HepG2 (cell line): ENCODE measurements around the gene SIRT7. TPM values are rescaled to one million over a fixed set of nuclear protein-coding genes. Genes with fewer than 3 reads are reported as not detected.

ENCODE experiments used
- BORCS8-MEF2B ChIP-seq: sonication (generic); formaldehyde crosslinking; IDR thresholded peaks from 2 replicates; pipeline ENCODE4 v1.8.0; 2022; ENCODE audit warnings: mild to moderate bottlenecking, missing genetic modification reagents
- FOXK2 ChIP-seq: fragments of 450-650 bp; IDR thresholded peaks from 2 replicates; pipeline ENCODE4 v1.6.1; 2016
- IRF2 ChIP-seq: IDR thresholded peaks from 2 replicates; pipeline ENCODE4 v1.6.1; 2018; ENCODE audit warnings: missing genetic modification reagents, missing compliant biosample characterization
- KDM4B ChIP-seq: sonication (generic); formaldehyde crosslinking; IDR thresholded peaks from 2 replicates; pipeline ENCODE4 v1.4.0; 2020; ENCODE audit warnings: missing genetic modification reagents
- KLF15 ChIP-seq: sonication (generic); formaldehyde crosslinking; IDR thresholded peaks from 2 replicates; pipeline ENCODE4 v1.8.1; 2023; ENCODE audit warnings: borderline replicate concordance, mild to moderate bottlenecking, inconsistent platforms, missing genetic modification reagents, mixed read lengths
- MXD4 ChIP-seq: IDR thresholded peaks from 2 replicates; pipeline ENCODE4 v1.6.1; 2016; ENCODE audit warnings: mild to moderate bottlenecking, missing biosample characterization, missing genetic modification reagents
- NCOA1 ChIP-seq: sonication (generic); formaldehyde crosslinking; IDR thresholded peaks from 2 replicates; pipeline ENCODE4 v1.9.0; 2021; ENCODE audit warnings: missing genetic modification reagents
- NR2F6 ChIP-seq, 2 experiments: IDR thresholded peaks; 2 replicates each; pipeline ENCODE4 v1.6.1; 2016; ENCODE audit warnings: antibody characterized with exemption in 1 of 2, mild to moderate bottlenecking in 1 of 2
- PCBP2 ChIP-seq: fragments of 200-400 bp; formaldehyde crosslinking; optimal IDR thresholded peaks from 2 replicates; pipeline ENCODE3; 2018; ENCODE audit warnings: low read length, low read depth; ENCODE audit not compliant: poor library complexity, severe bottlenecking
- POLR2A ChIP-seq, 2 experiments: IDR thresholded peaks; 2 replicates each; pipeline ENCODE4 v1.6.1; 2011; ENCODE audit warnings: low read depth in 2 of 2, low read length in 2 of 2, mild to moderate bottlenecking in 1 of 2, moderate library complexity in 1 of 2; ENCODE audit not compliant: insufficient read depth in 1 of 2
- RBFOX2 ChIP-seq: fragments of 200-400 bp; formaldehyde crosslinking; IDR thresholded peaks from 2 replicates; pipeline ENCODE4 v1.6.1; 2017; ENCODE audit warnings: low read depth, mild to moderate bottlenecking, low read length
- TARDBP ChIP-seq: sonication (generic); formaldehyde crosslinking; IDR thresholded peaks from 2 replicates; pipeline ENCODE4 v1.8.0; 2022; ENCODE audit warnings: mild to moderate bottlenecking, missing genetic modification reagents
- THAP11 ChIP-seq: IDR thresholded peaks from 2 replicates; pipeline ENCODE4 v1.6.1; 2016; ENCODE audit warnings: missing biosample characterization, missing genetic modification reagents
- WIZ ChIP-seq: sonication (generic); formaldehyde crosslinking; IDR thresholded peaks from 2 replicates; pipeline ENCODE4 v1.5.1; 2020; ENCODE audit warnings: mild to moderate bottlenecking, missing genetic modification reagents
- ZNF329 ChIP-seq: sonication (generic); formaldehyde crosslinking; IDR thresholded peaks from 2 replicates; pipeline ENCODE4 v1.9.0; 2021; ENCODE audit warnings: low read depth, mild to moderate bottlenecking, missing genetic modification reagents
- ZNF746 ChIP-seq: sonication (generic); formaldehyde crosslinking; IDR thresholded peaks from 2 replicates; pipeline ENCODE4 v1.8.0; 2022; ENCODE audit warnings: mild to moderate bottlenecking, missing genetic modification reagents
- ZNF773 ChIP-seq: sonication (generic); formaldehyde crosslinking; IDR thresholded peaks from 2 replicates; pipeline ENCODE4 v1.4.0; 2020; ENCODE audit warnings: missing genetic modification reagents, borderline replicate concordance
- ZNF788 ChIP-seq: sonication (generic); formaldehyde crosslinking; IDR thresholded peaks from 2 replicates; pipeline ENCODE4 v1.5.0; 2020; ENCODE audit warnings: mild to moderate bottlenecking, missing genetic modification reagents, borderline replicate concordance
- polyA plus RNA-seq, 8 experiments: library from polyadenylated mRNA; depleted of rRNA in 3 of 8; stranded (reverse) in 7 of 8; unstranded in 1 of 8; fragments of >200 nt; fragmentation: Illumina TruSeq in 4 of 8; extraction: Trizol in 4 of 8; gene quantifications; 2 replicates each; pipeline versions ENCODE4 v1.2.1 to v1.2.3, GENCODE V29; 2011 to 2016; ENCODE audit warnings: low read depth in 4 of 8, missing spikeins in 1 of 8, mixed read lengths in 1 of 8; ENCODE audit not compliant: insufficient read depth in 1 of 8
- total RNA-seq, 5 experiments: library from RNA; depleted of rRNA; stranded (reverse); fragments of >200 nt; fragmentation: Illumina TruSeq; extraction: Trizol; gene quantifications; 2 replicates each; pipeline ENCODE4 v1.2.3, GENCODE V29; 2016; ENCODE audit warnings: low read depth in 1 of 5
- TF ChIP-seq, protein P1 (sequence below): sonication (generic); formaldehyde crosslinking; IDR thresholded peaks from 2 replicates; pipeline ENCODE4 v1.5.1; 2020; ENCODE audit warnings: missing genetic modification reagents, mild to moderate bottlenecking, borderline replicate concordance
- TF ChIP-seq, protein P2 (sequence below): sonication (generic); formaldehyde crosslinking; IDR thresholded peaks from 2 replicates; pipeline ENCODE4 v1.5.0; 2020; ENCODE audit warnings: mild to moderate bottlenecking, low read depth, missing genetic modification reagents, borderline replicate concordance
- TF ChIP-seq, protein P3 (sequence below): sonication (generic); formaldehyde crosslinking; IDR thresholded peaks from 2 replicates; pipeline ENCODE4 v1.8.0; 2022; ENCODE audit warnings: mild to moderate bottlenecking, missing genetic modification reagents, moderate library complexity
- TF ChIP-seq, protein P4 (sequence below): IDR thresholded peaks from 2 replicates; pipeline ENCODE4 v1.6.1; 2016; ENCODE audit warnings: missing compliant biosample characterization, missing genetic modification reagents, borderline replicate concordance
- TF ChIP-seq, protein P5 (sequence below): sonication (generic); formaldehyde crosslinking; IDR thresholded peaks from 2 replicates; pipeline ENCODE4 v1.4.0; 2020; ENCODE audit warnings: mild to moderate bottlenecking, low read depth, missing genetic modification reagents

The SIRT7 gene
- total and polyA plus RNA-seq, 2 of the 13 experiments (the other 11 are each of a cell fraction or from before 2014, with no cell fraction given), result 8.3 to 24.8 TPM

DNA sequence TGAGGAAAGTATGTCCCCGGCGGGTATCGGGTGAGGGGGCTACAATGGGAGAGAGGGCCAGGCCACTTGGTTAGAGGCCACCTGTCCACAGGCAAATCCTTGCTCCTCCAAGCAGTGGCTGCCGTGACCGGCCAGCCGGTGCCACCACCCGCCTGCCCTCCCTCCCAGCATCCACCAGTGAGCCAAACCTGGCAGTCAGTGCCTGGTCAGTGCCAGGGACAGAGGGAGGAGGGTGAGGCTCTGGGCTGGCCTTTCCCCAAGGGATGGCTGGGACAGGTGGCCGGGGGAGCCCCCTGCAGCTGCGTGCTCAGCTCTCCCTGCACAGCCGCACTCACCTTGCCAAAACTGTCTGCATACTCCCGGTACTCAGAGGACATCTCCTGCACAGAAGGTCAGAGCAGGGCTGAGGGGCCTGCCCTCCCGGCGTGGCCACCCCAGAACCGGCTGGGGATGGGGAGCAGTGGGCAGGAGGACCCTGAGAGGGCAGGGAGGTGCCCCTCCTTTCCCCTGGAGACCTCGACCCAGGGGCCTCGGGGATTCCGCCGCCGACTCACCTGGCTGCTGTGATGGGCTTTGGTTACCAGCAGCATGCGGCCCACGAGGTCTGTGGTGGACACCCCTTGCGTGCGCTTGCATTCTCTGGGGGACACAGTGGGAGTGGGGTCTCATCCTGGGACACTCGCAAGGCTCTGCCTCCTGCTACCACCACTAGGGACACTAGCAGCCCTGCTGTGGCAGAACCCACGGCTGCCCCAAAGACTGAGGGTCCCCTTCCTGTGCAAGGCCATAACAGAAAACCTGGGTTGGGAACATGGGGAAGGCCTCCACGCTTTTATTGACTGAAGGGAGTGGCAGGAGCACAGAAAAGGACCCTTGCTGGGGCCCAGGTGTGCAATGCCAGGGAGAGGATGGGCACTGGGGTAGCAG, 10.5 kb downstream of the SIRT7 start (continued):
- TF ChIP-seq, protein P1, sequence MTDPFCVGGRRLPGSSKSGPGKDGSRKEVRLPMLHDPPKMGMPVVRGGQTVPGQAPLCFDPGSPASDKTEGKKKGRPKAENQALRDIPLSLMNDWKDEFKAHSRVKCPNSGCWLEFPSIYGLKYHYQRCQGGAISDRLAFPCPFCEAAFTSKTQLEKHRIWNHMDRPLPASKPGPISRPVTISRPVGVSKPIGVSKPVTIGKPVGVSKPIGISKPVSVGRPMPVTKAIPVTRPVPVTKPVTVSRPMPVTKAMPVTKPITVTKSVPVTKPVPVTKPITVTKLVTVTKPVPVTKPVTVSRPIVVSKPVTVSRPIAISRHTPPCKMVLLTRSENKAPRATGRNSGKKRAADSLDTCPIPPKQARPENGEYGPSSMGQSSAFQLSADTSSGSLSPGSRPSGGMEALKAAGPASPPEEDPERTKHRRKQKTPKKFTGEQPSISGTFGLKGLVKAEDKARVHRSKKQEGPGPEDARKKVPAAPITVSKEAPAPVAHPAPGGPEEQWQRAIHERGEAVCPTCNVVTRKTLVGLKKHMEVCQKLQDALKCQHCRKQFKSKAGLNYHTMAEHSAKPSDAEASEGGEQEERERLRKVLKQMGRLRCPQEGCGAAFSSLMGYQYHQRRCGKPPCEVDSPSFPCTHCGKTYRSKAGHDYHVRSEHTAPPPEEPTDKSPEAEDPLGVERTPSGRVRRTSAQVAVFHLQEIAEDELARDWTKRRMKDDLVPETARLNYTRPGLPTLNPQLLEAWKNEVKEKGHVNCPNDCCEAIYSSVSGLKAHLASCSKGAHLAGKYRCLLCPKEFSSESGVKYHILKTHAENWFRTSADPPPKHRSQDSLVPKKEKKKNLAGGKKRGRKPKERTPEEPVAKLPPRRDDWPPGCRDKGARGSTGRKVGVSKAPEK (CRISPR knock-in tag), result no peak
- TF ChIP-seq BORCS8-MEF2B (CRISPR knock-in tag), result no peak
- TF ChIP-seq IRF2 (CRISPR knock-in tag), result no peak
- TF ChIP-seq ZNF773 (CRISPR knock-in tag), result peak; percentile 41; the same call in 1 of the 2 replicates
- TF ChIP-seq THAP11 (CRISPR knock-in tag), result no peak
- TF ChIP-seq, protein P2, sequence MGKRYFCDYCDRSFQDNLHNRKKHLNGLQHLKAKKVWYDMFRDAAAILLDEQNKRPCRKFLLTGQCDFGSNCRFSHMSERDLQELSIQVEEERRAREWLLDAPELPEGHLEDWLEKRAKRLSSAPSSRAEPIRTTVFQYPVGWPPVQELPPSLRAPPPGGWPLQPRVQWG (CRISPR knock-in tag), result no peak
- no peak for TF ChIP-seq ZNF788 (CRISPR knock-in tag)
- TF ChIP-seq KLF15 (CRISPR knock-in tag), result 0 out of 2 replicates have a peak, but pooled peaks have one; percentile 48
- peak in 1 of 2 experiments; percentile 18; a peak in 1 of 4 replicates for TF ChIP-seq POLR2A (IDR thresholded peaks at IDR 0.05; ENCODE audit: insufficient read depth in 1 of 2, low read depth in 2 of 2, low read length in 2 of 2)
- no peak for TF ChIP-seq KDM4B (CRISPR knock-in tag)
- TF ChIP-seq, protein P3, sequence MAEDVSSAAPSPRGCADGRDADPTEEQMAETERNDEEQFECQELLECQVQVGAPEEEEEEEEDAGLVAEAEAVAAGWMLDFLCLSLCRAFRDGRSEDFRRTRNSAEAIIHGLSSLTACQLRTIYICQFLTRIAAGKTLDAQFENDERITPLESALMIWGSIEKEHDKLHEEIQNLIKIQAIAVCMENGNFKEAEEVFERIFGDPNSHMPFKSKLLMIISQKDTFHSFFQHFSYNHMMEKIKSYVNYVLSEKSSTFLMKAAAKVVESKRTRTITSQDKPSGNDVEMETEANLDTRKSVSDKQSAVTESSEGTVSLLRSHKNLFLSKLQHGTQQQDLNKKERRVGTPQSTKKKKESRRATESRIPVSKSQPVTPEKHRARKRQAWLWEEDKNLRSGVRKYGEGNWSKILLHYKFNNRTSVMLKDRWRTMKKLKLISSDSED (CRISPR knock-in tag), result no peak
- no peak for TF ChIP-seq NCOA1 (CRISPR knock-in tag)
- no peak for TF ChIP-seq MXD4 (CRISPR knock-in tag)
- TF ChIP-seq ZNF746 (CRISPR knock-in tag), result peak; percentile 28; the same call in 1 of the 2 replicates
- no peak for TF ChIP-seq WIZ (CRISPR knock-in tag)
- no peak for TF ChIP-seq PCBP2
- no peak for TF ChIP-seq TARDBP (CRISPR knock-in tag)
- peak; percentile 65 for TF ChIP-seq RBFOX2
- TF ChIP-seq, protein P4, sequence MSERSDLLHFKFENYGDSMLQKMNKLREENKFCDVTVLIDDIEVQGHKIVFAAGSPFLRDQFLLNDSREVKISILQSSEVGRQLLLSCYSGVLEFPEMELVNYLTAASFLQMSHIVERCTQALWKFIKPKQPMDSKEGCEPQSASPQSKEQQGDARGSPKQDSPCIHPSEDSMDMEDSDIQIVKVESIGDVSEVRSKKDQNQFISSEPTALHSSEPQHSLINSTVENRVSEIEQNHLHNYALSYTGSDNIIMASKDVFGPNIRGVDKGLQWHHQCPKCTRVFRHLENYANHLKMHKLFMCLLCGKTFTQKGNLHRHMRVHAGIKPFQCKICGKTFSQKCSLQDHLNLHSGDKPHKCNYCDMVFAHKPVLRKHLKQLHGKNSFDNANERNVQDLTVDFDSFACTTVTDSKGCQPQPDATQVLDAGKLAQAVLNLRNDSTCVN (CRISPR knock-in tag), result no peak
- TF ChIP-seq, protein P5, sequence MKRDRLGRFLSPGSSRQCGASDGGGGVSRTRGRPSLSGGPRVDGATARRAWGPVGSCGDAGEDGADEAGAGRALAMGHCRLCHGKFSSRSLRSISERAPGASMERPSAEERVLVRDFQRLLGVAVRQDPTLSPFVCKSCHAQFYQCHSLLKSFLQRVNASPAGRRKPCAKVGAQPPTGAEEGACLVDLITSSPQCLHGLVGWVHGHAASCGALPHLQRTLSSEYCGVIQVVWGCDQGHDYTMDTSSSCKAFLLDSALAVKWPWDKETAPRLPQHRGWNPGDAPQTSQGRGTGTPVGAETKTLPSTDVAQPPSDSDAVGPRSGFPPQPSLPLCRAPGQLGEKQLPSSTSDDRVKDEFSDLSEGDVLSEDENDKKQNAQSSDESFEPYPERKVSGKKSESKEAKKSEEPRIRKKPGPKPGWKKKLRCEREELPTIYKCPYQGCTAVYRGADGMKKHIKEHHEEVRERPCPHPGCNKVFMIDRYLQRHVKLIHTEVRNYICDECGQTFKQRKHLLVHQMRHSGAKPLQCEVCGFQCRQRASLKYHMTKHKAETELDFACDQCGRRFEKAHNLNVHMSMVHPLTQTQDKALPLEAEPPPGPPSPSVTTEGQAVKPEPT (CRISPR knock-in tag), result no peak
- no peak for TF ChIP-seq NR2F6 (IDR thresholded peaks at IDR 0.05)
- TF ChIP-seq NR2F6 (CRISPR knock-in tag; IDR thresholded peaks at IDR 0.05), result no peak
- TF ChIP-seq FOXK2, result no peak
- no peak for TF ChIP-seq ZNF329 (CRISPR knock-in tag)
